ENCODE results near the gene PTER.
A peak's percentile ranks its signal among the peaks of the same experiment; 100 is the strongest.

The PTER gene

DNA sequence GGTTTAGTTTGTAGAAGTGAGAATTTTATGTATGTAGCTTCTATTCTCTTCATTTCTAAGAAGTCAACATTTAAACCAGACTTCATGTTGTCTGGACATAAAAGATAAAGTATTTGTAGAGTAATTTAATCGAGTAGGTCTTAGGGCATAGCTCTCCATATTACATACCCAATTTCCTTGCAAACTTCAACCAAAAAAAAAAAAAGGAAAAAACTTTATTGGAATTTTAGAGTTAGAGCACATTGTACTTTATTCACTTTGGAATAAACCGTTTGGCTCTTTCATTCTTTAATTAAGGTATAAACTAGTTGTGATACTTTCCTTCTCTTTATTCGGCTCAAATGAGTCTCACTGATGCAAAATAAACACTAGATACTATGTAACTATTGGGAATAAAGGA is 36.0 kb downstream of the PTER start:
- no peak for DNase-seq

DNA sequence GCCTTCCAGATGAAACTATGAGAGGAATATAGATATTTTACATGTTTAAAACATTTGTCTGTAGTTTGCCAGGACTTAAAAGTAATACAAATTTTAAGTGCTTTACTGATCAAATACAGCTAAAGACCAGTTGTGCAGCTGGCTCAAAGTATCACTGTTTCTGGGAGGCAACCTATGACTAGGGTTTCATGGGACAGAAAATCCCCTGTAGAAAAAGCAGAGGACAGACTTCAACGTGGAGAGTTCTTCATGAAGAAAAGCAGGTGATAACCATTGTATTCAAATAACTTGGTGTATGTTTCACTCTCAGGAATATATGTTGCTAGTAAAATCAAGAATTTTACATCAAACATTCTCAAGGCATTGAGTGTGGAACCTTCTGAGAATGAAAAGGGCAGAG is 40.9 kb downstream of the PTER start:
- DNase-seq, result no peak

- DNase-seq, result no peak
These were observed 42.0 kb downstream of the PTER start for GRCh38 chr10:16478801-16479200.

- DNase-seq, result no peak
These were observed 44.4 kb downstream of the PTER start for GRCh38 chr10:16481052-16481728.

DNA sequence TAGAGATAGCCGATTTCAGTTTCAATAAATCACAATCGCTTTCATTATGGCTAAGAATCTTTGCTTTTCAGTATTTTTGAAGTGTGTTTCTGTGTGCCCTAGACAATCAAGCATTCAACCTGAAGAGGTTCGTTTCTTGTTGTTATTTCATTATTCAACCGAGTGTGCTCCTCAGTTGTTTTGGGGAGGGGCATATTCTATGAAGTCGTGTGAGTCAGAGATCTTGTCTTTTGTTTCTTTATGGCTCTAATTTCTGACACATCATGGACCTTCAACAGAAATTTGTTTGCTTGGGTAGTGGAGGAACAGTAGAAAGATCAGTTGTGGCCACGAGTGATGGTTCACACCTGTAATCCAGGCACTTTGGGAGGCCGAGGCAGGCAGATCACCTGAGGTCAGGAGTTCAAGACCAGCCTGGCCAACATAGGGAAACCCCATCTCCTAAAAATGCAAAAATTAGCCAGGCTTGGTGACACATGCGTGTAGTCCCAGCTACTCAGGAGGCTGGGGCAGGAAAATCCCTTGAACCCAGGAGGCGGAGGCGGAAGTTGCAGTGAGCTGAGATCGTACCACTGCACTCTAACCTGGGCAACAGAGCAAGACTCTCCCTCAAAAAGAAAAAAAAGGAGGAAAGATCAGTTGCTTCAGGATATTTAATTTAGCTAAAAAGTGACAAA is 46.6 kb downstream of the PTER start:
- DNase-seq, result no peak

- no peak for DNase-seq
These were observed 53.7 kb downstream of the PTER start for GRCh38 chr10:16490511-16490910.

- no peak for DNase-seq
These were observed 55.1 kb downstream of the PTER start for GRCh38 chr10:16491933-16492332.

DNA sequence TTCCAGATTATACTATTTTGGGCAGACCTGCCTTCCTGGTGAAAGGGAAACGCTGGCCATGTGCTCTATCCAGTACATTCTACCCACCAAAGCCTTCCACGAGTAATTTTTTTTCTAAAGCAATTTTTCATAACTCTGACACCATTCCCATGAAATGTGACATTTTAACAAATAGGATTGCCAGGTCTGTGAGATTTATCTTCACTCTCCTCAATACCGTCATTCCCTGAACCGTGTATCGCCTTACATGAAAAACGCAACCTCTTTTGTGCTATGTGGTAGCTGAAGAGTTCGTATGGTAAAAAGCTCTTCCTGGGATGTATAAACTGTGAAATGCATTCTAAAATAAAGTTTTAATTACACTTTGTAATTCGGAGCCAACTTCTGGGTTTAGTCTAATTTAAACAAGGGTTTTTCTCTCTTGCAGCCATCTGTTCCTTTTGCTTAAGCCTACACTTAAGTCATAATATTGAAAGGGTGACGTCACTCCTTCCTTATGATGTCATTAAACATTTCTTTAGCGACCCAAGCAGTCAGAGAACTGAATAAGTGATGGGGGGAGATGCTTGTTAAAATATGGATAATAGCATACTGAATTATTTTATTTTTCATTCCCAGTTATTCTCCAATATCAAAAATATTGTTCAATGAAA is 57.2 kb downstream of the PTER start:
- DNase-seq, result no peak

DNA sequence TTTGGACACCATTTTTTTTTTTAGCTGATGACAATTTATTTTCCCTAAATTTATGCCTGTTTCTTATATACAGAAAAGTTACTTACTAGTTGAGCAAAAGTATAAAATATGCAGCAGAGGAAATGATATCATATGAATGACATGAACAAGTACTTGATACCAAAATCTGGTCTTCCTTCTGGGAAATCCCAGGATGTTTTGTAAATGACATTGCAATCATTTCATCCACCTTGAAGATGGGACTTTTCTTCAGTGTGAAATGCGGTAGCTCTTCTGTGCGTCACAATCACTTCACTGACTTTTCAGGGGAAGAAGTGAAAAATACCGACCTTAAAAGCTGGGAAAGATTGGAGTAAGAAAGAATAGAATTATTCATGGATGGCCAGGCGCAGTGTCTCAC is 61.1 kb downstream of the PTER start:
- DNase-seq, result no peak

- no peak for DNase-seq
These were observed 68.4 kb downstream of the PTER start for GRCh38 chr10:16505161-16505560.

- DNase-seq, result no peak
These were observed 73.2 kb downstream of the PTER start for GRCh38 chr10:16509996-16510395.

- DNase-seq, result no peak
These were observed 74.0 kb downstream of the PTER start for GRCh38 chr10:16510843-16511242.

DNA sequence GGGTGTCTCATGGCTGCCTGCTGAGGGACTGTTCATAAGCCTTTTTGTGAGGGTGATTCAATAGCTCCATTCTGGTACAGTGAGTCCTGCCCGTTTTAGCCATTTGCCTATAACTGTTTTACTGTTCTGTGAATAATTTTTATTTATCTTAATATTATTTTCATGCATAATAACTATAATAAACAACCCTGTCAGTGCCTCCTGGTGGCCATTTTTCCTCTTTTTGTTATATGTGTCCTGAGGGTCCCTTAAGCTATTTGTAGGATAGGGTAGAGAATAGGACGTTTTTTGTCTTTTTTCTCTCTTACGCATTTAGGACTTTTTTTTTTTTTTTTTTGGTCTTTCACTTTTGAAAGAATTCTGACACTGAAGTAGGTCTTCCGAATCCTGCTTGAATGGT is 82.0 kb downstream of the PTER start:
- DNase-seq, result no peak

- no peak for DNase-seq
These were observed 82.6 kb downstream of the PTER start for GRCh38 chr10:16519250-16519907.

GRCh38 chr10:16519908-16520861 is 83.4 kb downstream of the PTER start:
- no peak for DNase-seq

DNA sequence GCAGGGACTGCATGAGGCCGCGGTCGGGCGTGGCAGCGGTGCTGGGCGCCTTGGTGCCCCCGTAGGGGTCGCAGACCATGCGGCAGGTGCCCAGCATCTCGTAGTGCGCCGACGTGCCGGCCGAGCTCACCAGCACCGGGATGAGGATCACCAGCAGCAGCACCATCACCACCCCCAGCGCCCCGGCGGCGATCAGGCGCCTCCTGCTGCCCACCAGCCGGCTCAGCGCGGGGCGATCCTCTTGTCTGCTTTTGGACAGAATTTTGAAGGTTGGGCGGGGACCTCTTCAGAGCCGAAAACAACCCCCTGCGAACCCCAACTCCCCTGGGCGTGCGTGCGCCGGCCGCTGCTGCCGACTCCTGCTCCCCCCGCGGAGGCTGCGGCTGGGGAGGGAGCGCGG is 84.1 kb downstream of the PTER start:
- peak; percentile 9 for DNase-seq

GRCh38 chr10:16521311-16522016 is 84.7 kb downstream of the PTER start, which contains the start of gene C1QL3:
Gene C1QL3 (minus strand): TSS chr10:16521879. CDS start chr10:16521065, 814 bp downstream.
- DNase-seq, result peak; percentile 3

DNA sequence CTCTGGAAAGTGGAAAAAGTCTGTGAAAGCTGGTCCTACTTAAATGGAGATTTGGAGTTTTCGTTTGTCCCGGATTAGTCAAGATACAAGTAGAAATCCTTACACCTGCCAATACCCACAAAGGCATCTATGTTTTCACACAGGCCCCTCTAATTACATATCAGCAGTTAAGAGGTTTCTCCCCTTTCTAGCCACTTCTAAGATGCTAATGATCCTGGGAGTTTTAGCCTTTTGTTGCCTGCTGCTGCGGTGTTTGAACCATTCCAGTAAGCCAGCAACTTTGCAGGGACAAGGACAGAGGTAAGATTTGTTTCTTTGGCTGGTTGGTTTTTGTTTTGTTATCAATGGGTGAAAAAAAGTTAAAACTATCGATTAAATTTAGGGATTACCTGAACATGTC is 90.6 kb downstream of the PTER start:
- DNase-seq, result no peak

DNA sequence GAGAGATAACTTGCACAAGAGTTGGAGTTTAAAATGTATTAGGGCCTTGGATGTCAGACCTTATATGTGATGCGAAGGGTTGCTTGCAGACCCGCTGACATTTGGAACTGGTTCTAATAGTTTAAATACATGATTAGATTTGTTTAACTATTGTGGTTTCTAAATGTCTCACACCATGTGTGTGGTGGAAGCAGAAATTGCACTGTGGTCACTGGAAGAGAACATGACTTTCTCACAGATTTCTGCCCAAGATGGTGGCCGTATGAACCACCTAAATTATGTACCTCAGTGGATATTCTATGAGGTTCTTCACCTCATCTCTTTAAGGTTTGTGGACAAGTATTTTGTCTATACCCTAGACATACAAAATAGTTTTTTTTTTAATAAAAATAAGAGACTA is 93.0 kb downstream of the PTER start:
- DNase-seq, result no peak

DNA sequence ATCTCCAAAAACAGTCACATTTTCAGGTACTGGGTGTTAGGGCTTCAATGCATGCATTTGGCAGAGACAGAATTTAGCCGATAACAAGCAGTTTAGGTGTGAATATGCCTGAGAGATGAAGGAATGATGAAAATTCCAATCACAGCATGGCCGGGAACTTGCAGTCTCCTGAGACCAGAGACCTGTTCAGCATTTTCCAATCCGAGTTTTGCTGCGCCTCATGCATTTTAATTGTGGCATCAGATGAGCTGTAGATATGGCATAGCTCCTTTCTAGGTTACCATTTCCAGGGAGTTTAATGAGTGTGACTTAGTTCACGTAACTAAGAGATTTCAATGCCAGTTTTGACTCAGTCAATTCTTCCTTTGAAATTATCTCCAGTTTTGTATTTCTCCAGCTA is 99.3 kb downstream of the PTER start:
- no peak for DNase-seq

DNA sequence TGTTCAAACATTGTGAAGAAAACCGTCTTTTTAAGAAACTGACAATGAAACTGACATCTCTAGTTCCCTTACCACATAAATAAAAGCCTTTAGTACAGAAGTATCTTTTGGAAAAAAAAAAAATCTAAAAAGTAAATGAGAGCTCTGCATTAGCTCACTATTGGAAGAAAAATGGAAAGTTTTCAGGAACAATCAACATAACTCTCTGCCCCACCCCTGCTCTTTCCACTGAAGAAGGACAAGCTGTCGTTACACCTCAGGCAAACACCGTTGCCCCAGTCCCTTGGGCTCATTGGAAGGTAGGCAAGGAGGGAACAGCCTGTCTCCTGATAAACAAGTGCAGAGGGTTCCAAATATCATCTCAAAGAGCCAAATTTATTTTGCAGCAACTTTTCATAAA is 107.3 kb downstream of the PTER start:
- no peak for DNase-seq

- DNase-seq, result no peak
These were observed 107.8 kb downstream of the PTER start for GRCh38 chr10:16544591-16544990.

Measured in suppressor macrophage treated with lipopolysaccharide for 4 hours (primary cell).